Nephron (organoid): ENCODE results near the gene IQGAP1.
"Not testable (repeated sequence)": the region's sequence is repeated elsewhere in the genome, so short reads cannot be mapped to it uniquely, and the experiment has no call there.

Source experiments
- H3K27ac Mint-ChIP-seq, 3 experiments: 2 replicates each; pipeline ENCODE4 v1.8.0; 2020; ENCODE audit warnings: mixed read lengths in 3 of 3, mild to moderate bottlenecking in 2 of 3, moderate library complexity in 1 of 3
- H3K27me3 Mint-ChIP-seq: 2 replicates; pipeline ENCODE4 v1.8.0; 2021; ENCODE audit warnings: low read depth, mild to moderate bottlenecking, moderate library complexity, mixed read lengths
- H3K36me3 Mint-ChIP-seq: 2 replicates; pipeline ENCODE4 v1.8.0; 2020; ENCODE audit warnings: low read depth, mixed read lengths
- H3K4me1 Mint-ChIP-seq: 2 replicates; pipeline ENCODE4 v1.8.0; 2020; ENCODE audit warnings: mixed read lengths
- H3K4me3 Mint-ChIP-seq, 3 experiments: 2 replicates each; pipeline ENCODE4 v1.8.0; 2020; ENCODE audit warnings: mild to moderate bottlenecking in 3 of 3, mixed read lengths in 3 of 3, moderate library complexity in 2 of 3
- H3K9me3 Mint-ChIP-seq: 2 replicates; pipeline ENCODE4 v1.8.0; 2020; ENCODE audit warnings: mixed read lengths
- TF ChIP-seq, protein P1 (sequence below), 3 experiments: fragments of 200-600 bp; sonication (generic); IDR thresholded peaks; one replicate each; pipeline ENCODE4 v1.5.0; 2021; ENCODE audit warnings: antibody characterized with exemption in 3 of 3; ENCODE audit not compliant: unreplicated experiment in 3 of 3

IQGAP1 gene

DNA sequence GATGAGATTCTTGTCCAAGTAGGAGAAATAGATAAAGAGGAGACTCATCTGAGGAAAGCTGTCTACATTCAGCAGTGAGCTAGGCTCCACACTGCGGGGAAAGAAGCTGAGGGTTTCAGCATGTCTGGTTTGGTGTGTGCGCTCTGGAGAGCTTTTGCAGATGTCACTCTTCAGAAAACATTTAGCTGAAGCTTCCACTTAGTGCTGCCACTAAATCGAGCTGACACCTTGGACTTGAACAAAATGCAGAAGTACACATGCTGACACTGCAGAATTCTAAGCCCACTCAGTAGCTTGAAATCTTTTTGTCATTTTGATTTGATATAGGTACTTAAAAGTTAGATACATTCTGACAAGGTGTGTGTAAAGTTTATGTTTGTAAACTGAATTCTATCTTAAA, 109.3 kb downstream of the IQGAP1 start:
- H3K9me3 Mint-ChIP-seq = no peaks in the 10 kb centered on the region
- no peaks in the 10 kb centered on the region for H3K4me1 Mint-ChIP-seq
- H3K27me3 Mint-ChIP-seq = no peaks in the 10 kb centered on the region
- H3K27ac Mint-ChIP-seq = no peak overlapping the region
- H3K4me3 Mint-ChIP-seq = no peak overlapping the region
- TF ChIP-seq, protein P1, sequence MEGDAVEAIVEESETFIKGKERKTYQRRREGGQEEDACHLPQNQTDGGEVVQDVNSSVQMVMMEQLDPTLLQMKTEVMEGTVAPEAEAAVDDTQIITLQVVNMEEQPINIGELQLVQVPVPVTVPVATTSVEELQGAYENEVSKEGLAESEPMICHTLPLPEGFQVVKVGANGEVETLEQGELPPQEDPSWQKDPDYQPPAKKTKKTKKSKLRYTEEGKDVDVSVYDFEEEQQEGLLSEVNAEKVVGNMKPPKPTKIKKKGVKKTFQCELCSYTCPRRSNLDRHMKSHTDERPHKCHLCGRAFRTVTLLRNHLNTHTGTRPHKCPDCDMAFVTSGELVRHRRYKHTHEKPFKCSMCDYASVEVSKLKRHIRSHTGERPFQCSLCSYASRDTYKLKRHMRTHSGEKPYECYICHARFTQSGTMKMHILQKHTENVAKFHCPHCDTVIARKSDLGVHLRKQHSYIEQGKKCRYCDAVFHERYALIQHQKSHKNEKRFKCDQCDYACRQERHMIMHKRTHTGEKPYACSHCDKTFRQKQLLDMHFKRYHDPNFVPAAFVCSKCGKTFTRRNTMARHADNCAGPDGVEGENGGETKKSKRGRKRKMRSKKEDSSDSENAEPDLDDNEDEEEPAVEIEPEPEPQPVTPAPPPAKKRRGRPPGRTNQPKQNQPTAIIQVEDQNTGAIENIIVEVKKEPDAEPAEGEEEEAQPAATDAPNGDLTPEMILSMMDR (IDR thresholded peaks at IDR 0.05; ENCODE audit: unreplicated experiment in 3 of 3) = no peak
- H3K36me3 Mint-ChIP-seq = peaks cover 69% of the 10 kb centered on the region

DNA sequence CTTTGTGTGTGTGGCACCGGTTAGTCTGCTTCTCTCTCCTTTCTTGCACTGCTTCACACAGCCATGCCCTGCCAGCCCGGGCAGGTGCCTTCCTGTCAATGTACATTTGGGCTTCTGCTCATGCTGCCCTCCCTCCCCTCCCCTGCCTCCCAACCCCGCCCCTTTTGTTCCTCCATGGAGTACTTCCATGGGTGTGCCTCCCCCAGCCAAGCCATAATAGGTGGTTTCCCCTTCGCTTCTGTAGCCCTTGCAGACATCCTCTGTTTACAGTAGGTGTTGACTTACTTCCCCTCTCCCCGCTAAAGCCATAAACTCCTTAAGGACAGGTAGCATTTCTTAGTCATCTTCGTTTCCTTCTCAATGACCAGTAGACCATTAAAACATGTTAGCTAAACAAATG, 109.9 kb downstream of the IQGAP1 start:
- Mint-ChIP-seq H3K27me3 (no peaks in the 10 kb centered on the region), H3K9me3 (no peaks in the 10 kb centered on the region), H3K27ac (no peak overlapping the region), H3K36me3 (peaks cover 65% of the 10 kb centered on the region), H3K4me1 (no peaks in the 10 kb centered on the region), H3K4me3 (no peak overlapping the region)
- TF ChIP-seq, protein P1 (IDR thresholded peaks at IDR 0.05; ENCODE audit: unreplicated experiment in 3 of 3) = no peak

DNA sequence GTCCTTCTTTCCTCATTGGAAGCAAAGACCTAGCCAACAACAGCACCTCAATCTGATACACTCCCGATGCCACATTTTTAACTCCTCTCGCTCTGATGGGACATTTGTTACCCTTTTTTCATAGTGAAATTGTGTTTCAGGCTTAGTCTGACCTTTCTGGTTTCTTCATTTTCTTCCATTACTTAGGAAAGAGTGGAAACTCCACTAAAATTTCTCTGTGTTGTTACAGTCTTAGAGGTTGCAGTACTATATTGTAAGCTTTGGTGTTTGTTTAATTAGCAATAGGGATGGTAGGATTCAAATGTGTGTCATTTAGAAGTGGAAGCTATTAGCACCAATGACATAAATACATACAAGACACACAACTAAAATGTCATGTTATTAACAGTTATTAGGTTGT, 112.1 kb downstream of the IQGAP1 start:
- H3K4me1 Mint-ChIP-seq = no peaks in the 10 kb centered on the region
- H3K27me3 Mint-ChIP-seq = no peaks in the 10 kb centered on the region
- H3K36me3 Mint-ChIP-seq = peaks cover 46% of the 10 kb centered on the region
- H3K4me3 Mint-ChIP-seq = no peak overlapping the region
- TF ChIP-seq, protein P1 (IDR thresholded peaks at IDR 0.05; ENCODE audit: unreplicated experiment in 3 of 3) = no peak
- no peak overlapping the region for H3K27ac Mint-ChIP-seq
- no peaks in the 10 kb centered on the region for H3K9me3 Mint-ChIP-seq

DNA sequence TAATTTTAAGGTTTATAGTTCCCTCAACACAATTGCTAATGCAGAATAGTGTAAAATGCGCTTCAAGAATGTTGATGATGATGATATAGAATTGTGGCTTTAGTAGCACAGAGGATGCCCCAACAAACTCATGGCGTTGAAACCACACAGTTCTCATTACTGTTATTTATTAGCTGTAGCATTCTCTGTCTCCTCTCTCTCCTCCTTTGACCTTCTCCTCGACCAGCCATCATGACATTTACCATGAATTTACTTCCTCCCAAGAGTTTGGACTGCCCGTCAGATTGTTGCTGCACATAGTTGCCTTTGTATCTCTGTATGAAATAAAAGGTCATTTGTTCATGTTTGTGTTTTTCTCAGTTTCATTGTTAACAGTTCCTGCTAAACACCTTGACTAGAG, 113.9 kb downstream of the IQGAP1 start:
- H3K4me1 Mint-ChIP-seq = no peaks in the 10 kb centered on the region
- H3K27ac Mint-ChIP-seq = no peak overlapping the region
- no peaks in the 10 kb centered on the region for H3K27me3 Mint-ChIP-seq
- peaks cover 36% of the 10 kb centered on the region for H3K36me3 Mint-ChIP-seq
- no peak overlapping the region for H3K4me3 Mint-ChIP-seq
- H3K9me3 Mint-ChIP-seq = no peaks in the 10 kb centered on the region
- TF ChIP-seq, protein P1 (IDR thresholded peaks at IDR 0.05; ENCODE audit: unreplicated experiment in 3 of 3) = no peak

DNA sequence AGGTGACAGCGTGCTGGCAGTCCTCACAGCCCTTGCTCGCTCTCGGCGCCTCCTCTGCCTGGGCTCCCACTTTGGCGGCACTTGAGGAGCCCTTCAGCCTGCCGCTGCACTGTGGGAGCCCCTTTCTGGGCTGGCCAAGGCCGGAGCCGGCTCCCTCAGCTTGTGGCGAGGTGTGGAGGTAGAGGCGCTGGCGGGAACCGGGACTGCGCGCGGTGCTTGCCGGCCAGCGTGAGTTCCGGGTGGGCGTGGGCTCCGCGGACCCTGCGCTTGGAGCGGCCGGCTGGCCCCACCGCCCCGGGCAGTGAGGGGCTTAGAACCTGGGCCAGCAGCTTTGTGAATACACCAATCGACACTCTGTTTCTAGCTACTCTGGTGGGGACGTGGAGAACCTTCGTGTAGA, 122.7 kb downstream of the IQGAP1 start:
- H3K27ac Mint-ChIP-seq, H3K4me1 Mint-ChIP-seq: not testable (repeated sequence)

DNA sequence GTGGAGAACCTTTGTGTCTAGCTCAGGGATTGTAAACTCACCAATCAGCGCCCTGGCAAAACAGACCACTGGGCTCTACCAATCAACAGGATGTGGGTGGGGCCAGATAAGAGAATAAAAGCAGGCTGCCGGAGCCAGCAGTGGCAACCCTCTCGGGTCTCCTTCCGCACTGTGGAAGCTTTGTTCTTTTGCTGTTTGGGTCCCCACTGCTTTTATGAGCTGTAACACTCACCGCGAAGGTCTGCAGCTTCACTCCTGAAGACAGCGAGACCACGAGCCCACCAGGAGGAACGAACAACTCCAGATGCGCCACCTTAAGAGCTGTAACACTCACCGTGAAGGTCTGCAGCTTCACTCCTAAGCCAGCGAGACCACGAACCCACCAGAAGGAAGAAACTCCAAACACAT, 123.2 kb downstream of the IQGAP1 start:
- not testable (repeated sequence) for H3K36me3 Mint-ChIP-seq, H3K4me3 Mint-ChIP-seq

More for the DNA sequence above, 122.7 kb downstream of the IQGAP1 start:
- not testable (repeated sequence) for H3K9me3 Mint-ChIP-seq, H3K36me3 Mint-ChIP-seq, H3K4me3 Mint-ChIP-seq, H3K27me3 Mint-ChIP-seq

DNA sequence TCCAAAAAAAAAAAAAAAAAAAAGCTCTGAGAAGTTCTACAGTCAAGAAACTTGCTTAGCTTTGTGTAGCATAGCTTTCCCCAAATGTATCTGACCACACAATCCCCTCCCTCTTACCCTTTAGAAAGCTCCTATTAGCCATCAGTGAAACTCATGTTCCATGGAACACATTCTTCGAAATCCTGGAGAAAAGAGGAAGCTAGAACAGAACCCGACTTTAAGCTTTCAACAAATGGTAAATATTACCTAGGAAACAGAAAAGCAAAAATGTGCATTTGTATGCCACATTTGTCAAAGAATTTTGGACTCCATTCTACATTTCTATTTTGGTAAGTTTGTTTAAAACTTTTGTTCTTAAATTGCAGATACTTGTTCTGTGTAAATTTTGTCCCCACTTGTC, 124.2 kb downstream of the IQGAP1 start:
- H3K27me3 Mint-ChIP-seq = peaks cover 8% of the 10 kb centered on the region
- TF ChIP-seq, protein P1 (IDR thresholded peaks at IDR 0.05; ENCODE audit: unreplicated experiment in 3 of 3) = no peak
- no peak overlapping the region for H3K27ac Mint-ChIP-seq
- H3K9me3 Mint-ChIP-seq = peaks cover 5% of the 10 kb centered on the region
- H3K4me3 Mint-ChIP-seq = no peak overlapping the region
- no peaks in the 10 kb centered on the region for H3K4me1 Mint-ChIP-seq
- no peaks in the 10 kb centered on the region for H3K36me3 Mint-ChIP-seq

More for the DNA sequence above, 123.2 kb downstream of the IQGAP1 start:
- not testable (repeated sequence) for H3K27me3 Mint-ChIP-seq, H3K4me1 Mint-ChIP-seq, H3K27ac Mint-ChIP-seq, H3K9me3 Mint-ChIP-seq
